Astrocyte (in vitro differentiated cells and primary cell): ENCODE results near the gene TMTC4.

Experiments
- EZH2 ChIP-seq: IDR thresholded peaks from 2 replicates; pipeline ENCODE4 v1.6.1; 2012; ENCODE audit warnings: mild to moderate bottlenecking, low read length, inconsistent platforms; ENCODE audit not compliant: insufficient read depth
- TF ChIP-seq, protein P1 (sequence below): IDR thresholded peaks from 2 replicates; pipeline ENCODE4 v1.5.1; 2011; ENCODE audit warnings: low read depth, mild to moderate bottlenecking, inconsistent platforms, low read length, moderate library complexity; ENCODE audit not compliant: insufficient read depth

DNA sequence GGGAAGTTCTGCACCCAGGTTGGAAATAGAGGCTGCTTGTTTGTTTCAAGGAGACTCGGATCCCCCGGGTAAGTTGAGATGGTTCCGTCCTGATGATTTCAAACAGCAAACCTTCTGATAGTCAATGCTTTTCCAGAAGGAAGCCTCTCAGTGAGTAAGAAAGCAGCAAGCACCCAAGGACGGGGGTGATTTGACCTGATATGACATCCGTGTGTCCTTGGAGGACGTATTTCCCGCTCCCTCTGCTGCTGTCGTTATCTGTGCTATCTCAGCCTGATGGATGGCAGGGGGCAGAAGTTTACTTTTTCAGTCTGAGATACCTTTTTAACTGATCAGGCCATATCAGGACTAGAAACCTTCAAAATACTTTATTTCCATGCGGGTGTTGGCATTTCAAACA, 80.3 kb downstream of the TMTC4 start:
- TF ChIP-seq, protein P1, sequence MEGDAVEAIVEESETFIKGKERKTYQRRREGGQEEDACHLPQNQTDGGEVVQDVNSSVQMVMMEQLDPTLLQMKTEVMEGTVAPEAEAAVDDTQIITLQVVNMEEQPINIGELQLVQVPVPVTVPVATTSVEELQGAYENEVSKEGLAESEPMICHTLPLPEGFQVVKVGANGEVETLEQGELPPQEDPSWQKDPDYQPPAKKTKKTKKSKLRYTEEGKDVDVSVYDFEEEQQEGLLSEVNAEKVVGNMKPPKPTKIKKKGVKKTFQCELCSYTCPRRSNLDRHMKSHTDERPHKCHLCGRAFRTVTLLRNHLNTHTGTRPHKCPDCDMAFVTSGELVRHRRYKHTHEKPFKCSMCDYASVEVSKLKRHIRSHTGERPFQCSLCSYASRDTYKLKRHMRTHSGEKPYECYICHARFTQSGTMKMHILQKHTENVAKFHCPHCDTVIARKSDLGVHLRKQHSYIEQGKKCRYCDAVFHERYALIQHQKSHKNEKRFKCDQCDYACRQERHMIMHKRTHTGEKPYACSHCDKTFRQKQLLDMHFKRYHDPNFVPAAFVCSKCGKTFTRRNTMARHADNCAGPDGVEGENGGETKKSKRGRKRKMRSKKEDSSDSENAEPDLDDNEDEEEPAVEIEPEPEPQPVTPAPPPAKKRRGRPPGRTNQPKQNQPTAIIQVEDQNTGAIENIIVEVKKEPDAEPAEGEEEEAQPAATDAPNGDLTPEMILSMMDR: no peak
- no peak for TF ChIP-seq EZH2
